Tibial artery (tissue), 4 donors: ENCODE measurements around the gene GLA.
A peak's percentile ranks its signal among the peaks of the same experiment; 100 is the strongest.

Experiments used
- DNase-seq, 2 donors: peaks; one replicate each; pipeline ENCODE4 v3.0.0-alpha.2; 2019
- H3K27ac ChIP-seq, 2 donors: fragments of 200-600 bp; sonication (generic) in 1 of 2; 1 replicate in 1 of 2; 2 replicates in 1 of 2; pipeline ENCODE4 v1.5.1; 2018 to 2019; ENCODE audit warnings: mild to moderate bottlenecking in 1 of 2
- H3K27me3 ChIP-seq, 2 donors: fragments of 200-600 bp; sonication (generic) in 1 of 2; one replicate each; pipeline versions ENCODE4 v1.5.1 to v1.6.0; 2016 to 2019
- H3K36me3 ChIP-seq, 3 donors: fragments of 200-600 bp; sonication (generic) in 2 of 3; one replicate each; pipeline ENCODE4 v1.5.1; 2016 to 2019; ENCODE audit warnings: mild to moderate bottlenecking in 2 of 3
- H3K4me1 ChIP-seq, 4 donors: fragments of 200-600 bp; sonication (generic) in 2 of 4; 1 replicate in 3 of 4; 2 replicates in 1 of 4; pipeline ENCODE4 v1.5.1; 2016 to 2019
- H3K4me3 ChIP-seq, 2 donors: fragments of 200-600 bp; sonication (generic) in 1 of 2; 1 replicate in 1 of 2; 2 replicates in 1 of 2; pipeline ENCODE4 v1.5.1; 2018 to 2019; ENCODE audit warnings: mild to moderate bottlenecking in 2 of 2
- H3K9me3 ChIP-seq, 3 donors: fragments of 200-600 bp; sonication (generic) in 1 of 3; one replicate each; pipeline ENCODE4 v1.5.1; 2016 to 2019
- CTCF ChIP-seq, 2 experiments: fragments of 200-600 bp in 1 of 2; fragments of 450-650 bp in 1 of 2; IDR thresholded peaks; one replicate each; pipeline ENCODE4 v1.5.1; 2017 to 2019; ENCODE audit warnings: antibody characterized with exemption in 2 of 2, mild to moderate bottlenecking in 1 of 2, moderate library complexity in 1 of 2
- intact Hi-C: fragments of 100-400 bp; cut with DNase I; formaldehyde crosslinking; loops from one replicate; pipeline ENCODE4 v1.15.0; 2023; ENCODE audit warnings: low total_unique reads

Gene GLA

GRCh38 chrX:101397779-101398178 lies 9.9 kb downstream of the GLA start:
- intact Hi-C loops = no loop called here
- DNase-seq = no peak
- Histone ChIP-seq H3K36me3 (peaks cover 0 to 7% (median 7%) of the 10 kb centered on the region in 3 donors), H3K27me3 (no peaks in the 10 kb centered on the region), H3K4me1 (no peaks in the 10 kb centered on the region), H3K27ac (no peak overlapping the region), H3K9me3 (no peaks in the 10 kb centered on the region), H3K4me3 (no peak overlapping the region)
- TF ChIP-seq CTCF (IDR thresholded peaks at IDR 0.05) = no peak

GRCh38 chrX:101395789-101396188 lies 11.9 kb downstream of the GLA start:
- no peaks in the 10 kb centered on the region for H3K27me3 ChIP-seq
- no peak for TF ChIP-seq CTCF (IDR thresholded peaks at IDR 0.05)
- no peaks in the 10 kb centered on the region for H3K9me3 ChIP-seq
- peaks cover 0 to 5% (median 0%) of the 10 kb centered on the region in 4 donors for H3K4me1 ChIP-seq
- H3K4me3 ChIP-seq = no peak overlapping the region
- H3K27ac ChIP-seq = no peak overlapping the region
- peaks cover 0 to 3% (median 3%) of the 10 kb centered on the region in 3 donors for H3K36me3 ChIP-seq
- DNase-seq = no peak
- intact Hi-C loops = no loop called here

- TF ChIP-seq CTCF (IDR thresholded peaks at IDR 0.05) = no peak
- Histone ChIP-seq H3K36me3 (peaks cover 0 to 2% (median 0%) of the 10 kb centered on the region in 3 donors), H3K9me3 (no peaks in the 10 kb centered on the region), H3K4me1 (peaks cover 0 to 5% (median 0%) of the 10 kb centered on the region in 4 donors), H3K27me3 (no peaks in the 10 kb centered on the region), H3K27ac (no peak overlapping the region), H3K4me3 (no peak overlapping the region)
- intact Hi-C loops = no loop called here
- DNase-seq = no peak
These were observed 13.4 kb downstream of the GLA start for GRCh38 chrX:101394372-101394771.

GRCh38 chrX:101393530-101394305 lies 14.0 kb downstream of the GLA start:
- intact Hi-C loops = no loop called here
- Histone ChIP-seq H3K4me3 (no peak overlapping the region), H3K4me1 (peaks cover 0 to 5% (median 0%) of the 10 kb centered on the region in 4 donors), H3K9me3 (no peaks in the 10 kb centered on the region), H3K27me3 (no peaks in the 10 kb centered on the region), H3K36me3 (no peaks in the 10 kb centered on the region), H3K27ac (no peak overlapping the region)
- no peak for DNase-seq
- TF ChIP-seq CTCF (IDR thresholded peaks at IDR 0.05) = no peak

- Histone ChIP-seq H3K27me3 (no peaks in the 10 kb centered on the region), H3K36me3 (no peaks in the 10 kb centered on the region), H3K4me3 (peak overlapping the region; percentile 53 to 56), H3K27ac (peak overlapping the region; percentile 72 to 79), H3K9me3 (no peaks in the 10 kb centered on the region), H3K4me1 (peaks cover 0 to 5% (median 0%) of the 10 kb centered on the region in 4 donors)
- no peak for TF ChIP-seq CTCF (IDR thresholded peaks at IDR 0.05)
- no peak for DNase-seq
- intact Hi-C loops = no loop called here
These were observed 15.9 kb downstream of the GLA start for GRCh38 chrX:101391831-101392230.
